ENCODE results near the gene PDE9A.

Gene PDE9A

GRCh38 chr21:42632771-42633690 lies 20.4 kb upstream of the PDE9A start:
- in situ Hi-C loops (cut with MboI; ENCODE audit: low pct_unique_long_range_greater_than_20kb, low sequenced_read_pairs, unreplicated experiment) = no loop called here
- DNase-seq (ENCODE audit: low spot score) = no peak
- TF ChIP-seq CTCF (IDR thresholded peaks at IDR 0.05; ENCODE audit: extremely low read depth, insufficient read depth, missing control alignments) = no peak

GRCh38 chr21:42633858-42634257 lies 19.6 kb upstream of the PDE9A start:
- in situ Hi-C loops (cut with MboI; ENCODE audit: low pct_unique_long_range_greater_than_20kb, low sequenced_read_pairs, unreplicated experiment) = no loop called here
- DNase-seq (ENCODE audit: low spot score) = no peak
- TF ChIP-seq CTCF (IDR thresholded peaks at IDR 0.05; ENCODE audit: extremely low read depth, insufficient read depth, missing control alignments) = no peak

GRCh38 chr21:42635848-42636519 lies 17.4 kb upstream of the PDE9A start:
- no peak for TF ChIP-seq CTCF (IDR thresholded peaks at IDR 0.05; ENCODE audit: extremely low read depth, insufficient read depth, missing control alignments)
- in situ Hi-C loops (cut with MboI; ENCODE audit: low pct_unique_long_range_greater_than_20kb, low sequenced_read_pairs, unreplicated experiment) = no loop called here
- DNase-seq (ENCODE audit: low spot score) = no peak

- in situ Hi-C loops (cut with MboI; ENCODE audit: low pct_unique_long_range_greater_than_20kb, low sequenced_read_pairs, unreplicated experiment) = no loop called here
- no peak for DNase-seq (ENCODE audit: low spot score)
- TF ChIP-seq CTCF (IDR thresholded peaks at IDR 0.05; ENCODE audit: extremely low read depth, insufficient read depth, missing control alignments) = no peak
These were observed 16.7 kb upstream of the PDE9A start for GRCh38 chr21:42636520-42637266.

- no peak for TF ChIP-seq CTCF (IDR thresholded peaks at IDR 0.05; ENCODE audit: extremely low read depth, insufficient read depth, missing control alignments)
- in situ Hi-C loops (cut with MboI; ENCODE audit: low pct_unique_long_range_greater_than_20kb, low sequenced_read_pairs, unreplicated experiment) = no loop called here
- DNase-seq (ENCODE audit: low spot score) = no peak
These were observed 16.0 kb upstream of the PDE9A start for GRCh38 chr21:42637267-42638041.
